ENCODE data around the gene FAT1.

Gene FAT1

GRCh38 chr4:186724058-186724863 lies 605 bp upstream of the FAT1 start:
- DNase-seq (ENCODE audit: low spot score), result peak; percentile 47

DNA sequence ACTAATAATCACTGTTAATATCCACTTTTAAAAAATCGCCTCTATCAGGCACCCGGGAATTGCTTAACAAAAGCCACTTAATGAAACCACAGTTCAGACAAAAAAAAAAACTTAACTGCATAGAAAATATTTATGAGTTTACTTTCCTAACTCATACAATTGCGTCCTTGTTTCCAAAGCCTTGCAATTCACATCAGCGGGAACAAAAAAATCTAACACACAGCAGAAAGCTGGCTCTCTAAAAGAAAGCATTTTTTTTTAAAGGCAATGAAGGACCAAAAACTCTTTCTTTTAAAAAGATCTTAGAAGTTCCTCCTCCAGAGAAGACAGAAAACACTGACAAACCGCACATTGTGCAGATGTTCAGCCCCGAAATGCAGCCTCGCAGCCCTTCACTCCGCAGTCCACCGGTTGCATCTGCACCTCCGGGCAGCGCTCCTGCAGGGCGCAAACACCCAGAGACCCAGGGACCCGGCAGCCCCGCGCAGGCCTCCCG lies 812 bp downstream of the FAT1 start:
- peak; percentile 56 for DNase-seq (ENCODE audit: low spot score)

GRCh38 chr4:186719925-186720694 lies 3.5 kb downstream of the FAT1 start:
- DNase-seq (ENCODE audit: low spot score), result no peak

GRCh38 chr4:186717556-186717955 lies 6.1 kb downstream of the FAT1 start:
- no peak for DNase-seq (ENCODE audit: low spot score)

DNA sequence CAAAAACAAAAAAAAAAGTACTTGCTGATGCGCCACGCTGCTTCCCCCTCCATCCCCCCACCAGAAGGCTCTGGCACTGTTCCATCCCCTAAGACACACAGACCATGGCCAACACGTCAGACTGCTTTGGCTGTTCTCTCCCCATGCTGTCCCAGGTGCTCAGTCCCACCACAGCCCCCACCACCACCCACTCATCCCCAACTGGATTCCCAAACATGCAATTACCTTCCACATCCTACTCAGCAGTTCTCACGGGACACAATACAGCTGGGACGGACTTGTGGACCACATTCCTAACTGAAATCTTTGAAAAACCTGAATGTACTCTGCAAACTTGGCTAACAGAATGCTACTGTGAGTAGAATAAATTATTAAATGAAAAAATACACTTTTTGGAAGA lies 8.6 kb downstream of the FAT1 start:
- DNase-seq (ENCODE audit: low spot score), result no peak

- no peak for DNase-seq (ENCODE audit: low spot score)
Measured at GRCh38 chr4:186714006-186714675, 9.5 kb downstream of the FAT1 start.

DNA sequence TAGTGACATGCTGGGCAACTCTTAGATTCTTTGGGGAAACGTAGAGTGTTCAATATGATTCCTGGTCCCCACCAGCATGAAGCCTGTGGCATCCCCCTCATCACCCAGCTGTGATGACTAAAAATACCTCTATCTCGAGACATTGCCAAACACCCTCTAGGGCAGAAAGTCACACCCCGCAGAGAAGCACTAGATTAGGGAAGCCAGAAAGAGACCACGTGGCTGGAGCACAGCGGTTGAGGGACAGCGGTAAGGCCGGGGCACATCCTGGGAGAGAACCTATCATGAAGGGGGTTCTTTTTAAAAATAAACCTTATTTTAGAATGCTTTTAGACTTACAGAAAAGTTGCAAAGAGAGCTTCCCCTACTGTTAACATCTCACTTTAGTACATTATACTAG lies 11.0 kb downstream of the FAT1 start:
- no peak for DNase-seq (ENCODE audit: low spot score)

GRCh38 chr4:186710521-186711119 lies 13.0 kb downstream of the FAT1 start:
- DNase-seq (ENCODE audit: low spot score), result no peak

- DNase-seq (ENCODE audit: low spot score), result no peak
Measured at GRCh38 chr4:186709517-186709916, 14.1 kb downstream of the FAT1 start.

GRCh38 chr4:186708554-186708953 lies 15.1 kb downstream of the FAT1 start:
- DNase-seq (ENCODE audit: low spot score), result no peak

- no peak for DNase-seq (ENCODE audit: low spot score)
Measured at GRCh38 chr4:186707996-186708395, 15.7 kb downstream of the FAT1 start.

- DNase-seq (ENCODE audit: low spot score), result no peak
Measured at GRCh38 chr4:186707574-186707973, 16.1 kb downstream of the FAT1 start.

GRCh38 chr4:186704057-186704456 lies 19.6 kb downstream of the FAT1 start:
- DNase-seq (ENCODE audit: low spot score), result no peak

- no peak for DNase-seq (ENCODE audit: low spot score)
Measured at GRCh38 chr4:186703510-186703909, 20.1 kb downstream of the FAT1 start.

DNA sequence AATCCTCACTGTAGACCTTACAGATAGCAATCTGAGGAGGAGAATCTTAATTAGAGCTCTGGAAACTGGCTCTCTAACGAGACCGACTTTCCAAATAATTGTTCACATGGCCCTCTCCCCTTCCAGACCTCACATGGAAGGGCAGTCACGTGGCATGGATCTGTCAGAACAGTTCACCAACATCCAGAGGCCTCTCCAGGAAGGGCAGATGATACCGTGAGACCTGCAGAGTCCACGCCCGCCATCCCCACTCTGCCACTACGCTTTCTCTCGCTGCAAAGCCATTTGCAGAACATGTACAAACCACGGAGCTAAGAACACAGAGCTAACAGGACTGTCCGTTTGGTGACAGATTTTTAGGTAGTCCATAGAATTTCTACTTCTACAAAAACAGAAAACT lies 20.7 kb downstream of the FAT1 start:
- DNase-seq (ENCODE audit: low spot score), result no peak

DNA sequence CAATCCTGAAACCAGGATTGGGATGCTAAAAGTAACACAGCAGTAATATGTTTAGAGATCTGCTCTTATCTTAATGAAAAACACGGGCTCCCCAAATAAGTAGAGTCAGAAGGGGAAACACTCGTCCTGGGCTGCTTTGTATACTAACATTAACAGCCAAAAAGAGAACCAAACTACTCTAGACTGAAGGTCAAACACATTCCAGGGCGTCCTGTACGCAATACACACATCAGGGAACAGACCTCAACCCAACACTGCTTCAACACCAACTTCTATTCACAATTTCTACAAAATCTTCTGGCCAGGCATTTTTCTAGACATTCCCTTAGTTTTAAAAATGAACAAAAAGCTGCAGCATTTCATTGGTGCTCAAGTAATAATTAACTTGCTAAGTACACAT lies 21.4 kb downstream of the FAT1 start:
- DNase-seq (ENCODE audit: low spot score), result no peak

GRCh38 chr4:186701788-186702187 lies 21.9 kb downstream of the FAT1 start:
- no peak for DNase-seq (ENCODE audit: low spot score)

- peak; percentile 58 for DNase-seq (ENCODE audit: low spot score)
Measured at GRCh38 chr4:186701273-186701672, 22.4 kb downstream of the FAT1 start.

- peak; percentile 29 for DNase-seq (ENCODE audit: low spot score)
Measured at GRCh38 chr4:186700746-186701145, 22.9 kb downstream of the FAT1 start.

GRCh38 chr4:186699881-186700397 lies 23.7 kb downstream of the FAT1 start:
- DNase-seq (ENCODE audit: low spot score), result no peak

GRCh38 chr4:186699298-186699697 lies 24.4 kb downstream of the FAT1 start:
- no peak for DNase-seq (ENCODE audit: low spot score)

DNA sequence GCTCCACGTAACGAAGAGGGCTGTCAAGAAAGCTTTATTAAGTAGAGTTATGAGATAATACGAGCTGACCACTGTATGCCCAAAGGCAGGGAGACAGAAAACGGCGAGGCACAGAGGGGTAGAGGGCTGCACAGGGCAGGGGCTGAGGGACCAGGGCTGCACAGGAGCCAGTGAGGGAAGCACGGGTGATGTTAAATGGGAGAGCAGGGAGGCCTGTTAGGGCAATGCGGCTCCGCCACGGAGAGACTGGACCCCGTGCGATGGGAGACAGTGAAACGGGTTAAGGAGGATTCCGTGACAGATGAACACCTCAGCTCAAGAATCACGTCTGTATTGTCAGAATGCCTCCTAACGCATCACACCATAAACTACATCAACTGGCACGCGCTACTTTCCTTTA lies 25.1 kb downstream of the FAT1 start:
- DNase-seq (ENCODE audit: low spot score), result no peak
